ENCODE data around the gene GTF2A1. TPM values are rescaled to one million over a fixed set of nuclear protein-coding genes. Genes with fewer than 3 reads are reported as not detected.

GTF2A1 gene
- total RNA-seq, 2 donors from 2014 or later = 21.4 to 25.5 TPM

GRCh38 chr14:81170829-81171195 lies 49.9 kb downstream of the GTF2A1 start:
- Histone ChIP-seq H3K36me3 (no peaks in the 10 kb centered on the region), H3K27ac (peak overlapping the region; percentile 75 to 83), H3K27me3 (replicated peaks; ENCODE audit: insufficient read depth) (no peaks in the 10 kb centered on the region), H3K9me3 (no peaks in the 10 kb centered on the region), H3K4me1 (ENCODE audit: control insufficient read depth in 1 of 2, low read depth in 2 of 2) (peaks cover 0 to 15% of the 10 kb centered on the region in 2 donors), H3K4me3 (peak overlapping the region; percentile 73)
- ATAC-seq (ENCODE audit: insufficient number of reproducible peaks, low FRiP score, low read depth) = no peak
- TF ChIP-seq CTCF (IDR thresholded peaks at IDR 0.05) = no peak
- no peak for DNase-seq (ENCODE audit: low spot score)

- Histone ChIP-seq H3K4me3 (peak overlapping the region; percentile 73), H3K4me1 (ENCODE audit: control insufficient read depth in 1 of 2, low read depth in 2 of 2) (peaks cover 0 to 15% of the 10 kb centered on the region in 2 donors), H3K9me3 (no peaks in the 10 kb centered on the region), H3K27ac (peak overlapping the region; percentile 75 to 83), H3K36me3 (no peaks in the 10 kb centered on the region), H3K27me3 (replicated peaks; ENCODE audit: insufficient read depth) (no peaks in the 10 kb centered on the region)
- DNase-seq (ENCODE audit: low spot score) = peak; percentile 63
- peak; percentile 99 for ATAC-seq (ENCODE audit: insufficient number of reproducible peaks, low FRiP score, low read depth)
- TF ChIP-seq CTCF (IDR thresholded peaks at IDR 0.05) = peak; percentile 83
Observed at GRCh38 chr14:81170104-81170828, 50.5 kb downstream of the GTF2A1 start.

DNA sequence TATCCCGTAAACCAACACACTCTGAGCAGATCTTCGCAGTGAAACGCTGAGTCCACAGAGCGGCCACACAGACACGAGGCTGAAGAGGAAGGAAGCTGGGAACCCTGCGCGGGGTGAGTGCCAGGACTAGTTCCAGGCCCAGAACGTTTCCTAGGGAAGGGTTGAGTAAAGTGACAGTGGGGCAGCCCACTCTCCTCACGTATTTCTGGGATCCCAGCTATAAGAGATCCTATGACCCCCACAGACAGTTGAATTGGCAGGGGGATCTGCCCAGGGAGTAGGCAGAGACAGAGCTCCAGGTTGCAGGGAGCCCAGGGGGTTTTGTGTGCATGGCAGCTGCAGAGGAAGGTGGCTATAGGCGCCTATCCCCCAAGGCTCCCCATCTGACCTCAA lies 51.1 kb downstream of the GTF2A1 start:
- ATAC-seq (ENCODE audit: insufficient number of reproducible peaks, low FRiP score, low read depth) = no peak
- H3K4me3 ChIP-seq = peak overlapping the region; percentile 73
- no peak for DNase-seq (ENCODE audit: low spot score)

GRCh38 chr14:81169267-81169666 lies 51.5 kb downstream of the GTF2A1 start:
- Histone ChIP-seq H3K27ac (peak overlapping the region; percentile 75 to 83), H3K27me3 (replicated peaks; ENCODE audit: insufficient read depth) (no peaks in the 10 kb centered on the region), H3K4me1 (ENCODE audit: control insufficient read depth in 1 of 2, low read depth in 2 of 2) (peaks cover 0 to 15% of the 10 kb centered on the region in 2 donors), H3K4me3 (peak overlapping the region; percentile 73), H3K9me3 (no peaks in the 10 kb centered on the region), H3K36me3 (no peaks in the 10 kb centered on the region)
- no peak for TF ChIP-seq CTCF (IDR thresholded peaks at IDR 0.05)
- no peak for DNase-seq (ENCODE audit: low spot score)
- ATAC-seq (ENCODE audit: insufficient number of reproducible peaks, low FRiP score, low read depth) = no peak

More for the DNA sequence above, 51.1 kb downstream of the GTF2A1 start:
- Histone ChIP-seq H3K27me3 (replicated peaks; ENCODE audit: insufficient read depth) (no peaks in the 10 kb centered on the region), H3K4me1 (ENCODE audit: control insufficient read depth in 1 of 2, low read depth in 2 of 2) (peaks cover 0 to 15% of the 10 kb centered on the region in 2 donors), H3K9me3 (no peaks in the 10 kb centered on the region), H3K27ac (peak overlapping the region; percentile 75 to 83), H3K36me3 (no peaks in the 10 kb centered on the region)
- no peak for TF ChIP-seq CTCF (IDR thresholded peaks at IDR 0.05)

GRCh38 chr14:81166121-81166520 lies 54.6 kb downstream of the GTF2A1 start:
- no peak overlapping the region for H3K27ac ChIP-seq

More at GRCh38 chr14:81166121-81166520, 54.6 kb downstream of the GTF2A1 start:
- no peak for TF ChIP-seq CTCF (IDR thresholded peaks at IDR 0.05)
- no peak for ATAC-seq (ENCODE audit: insufficient number of reproducible peaks, low FRiP score, low read depth)
- Histone ChIP-seq H3K4me1 (ENCODE audit: control insufficient read depth in 1 of 2, low read depth in 2 of 2) (peaks cover 0 to 14% of the 10 kb centered on the region in 2 donors), H3K36me3 (no peaks in the 10 kb centered on the region), H3K4me3 (no peak overlapping the region), H3K9me3 (no peaks in the 10 kb centered on the region), H3K27me3 (replicated peaks; ENCODE audit: insufficient read depth) (no peaks in the 10 kb centered on the region)
- no peak for DNase-seq (ENCODE audit: low spot score)

All from thoracic aorta (tissue), 2 donors.